Fibroblast of peridontal ligament (primary cell): Measurements from ENCODE around the gene ELMOD3.
"Not testable (repeated sequence)": the region's sequence is repeated elsewhere in the genome, so short reads cannot be mapped to it uniquely, and the experiment has no call there.

Source experiments
- DNase-seq: peaks from one replicate; pipeline ENCODE4 v3.0.0-alpha.2; 2010; ENCODE audit errors: extremely low read depth

ELMOD3 gene

DNA sequence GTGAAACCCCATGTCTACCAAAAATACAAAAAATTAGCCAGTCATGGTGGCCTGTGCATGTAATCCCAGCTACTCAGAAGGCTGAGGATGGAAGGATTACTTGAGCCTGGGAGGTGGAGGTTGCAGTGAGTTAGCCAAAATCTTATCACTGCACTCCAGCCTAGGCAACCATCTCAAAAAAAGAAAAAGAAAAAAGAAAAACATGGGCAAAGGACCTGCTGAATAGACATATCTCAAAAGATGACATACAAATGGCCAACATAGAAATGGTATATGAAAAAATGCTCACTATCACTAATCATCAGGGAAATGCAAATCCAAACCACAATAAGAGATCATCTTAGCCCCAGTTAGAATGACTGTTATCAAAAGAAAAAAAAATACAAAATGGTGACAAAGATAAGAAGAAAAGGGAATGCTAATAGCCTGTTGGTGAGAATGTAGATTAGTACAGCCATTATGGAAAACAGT lies 25.4 kb upstream of the ELMOD3 start:
- no peak for DNase-seq

DNA sequence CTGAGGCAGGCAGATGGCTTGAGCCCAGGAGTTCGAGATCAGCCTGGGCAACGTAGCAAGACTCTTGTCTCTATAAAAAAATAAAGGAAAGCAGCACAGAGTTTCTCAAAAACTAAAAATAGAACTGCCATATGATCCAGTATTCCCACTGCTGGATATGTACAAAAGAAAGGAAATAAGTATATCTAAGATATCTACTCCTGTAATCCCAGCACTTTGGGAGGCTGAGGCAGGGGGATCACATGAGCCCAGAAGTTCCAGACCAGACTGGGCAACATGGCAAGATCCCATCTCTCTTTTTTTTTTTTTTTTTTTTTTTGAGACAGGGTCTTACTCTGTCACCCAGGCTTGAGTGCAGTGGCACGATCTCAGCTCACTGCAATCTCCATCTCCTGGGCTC lies 24.9 kb upstream of the ELMOD3 start:
- DNase-seq: not testable (repeated sequence)

DNA sequence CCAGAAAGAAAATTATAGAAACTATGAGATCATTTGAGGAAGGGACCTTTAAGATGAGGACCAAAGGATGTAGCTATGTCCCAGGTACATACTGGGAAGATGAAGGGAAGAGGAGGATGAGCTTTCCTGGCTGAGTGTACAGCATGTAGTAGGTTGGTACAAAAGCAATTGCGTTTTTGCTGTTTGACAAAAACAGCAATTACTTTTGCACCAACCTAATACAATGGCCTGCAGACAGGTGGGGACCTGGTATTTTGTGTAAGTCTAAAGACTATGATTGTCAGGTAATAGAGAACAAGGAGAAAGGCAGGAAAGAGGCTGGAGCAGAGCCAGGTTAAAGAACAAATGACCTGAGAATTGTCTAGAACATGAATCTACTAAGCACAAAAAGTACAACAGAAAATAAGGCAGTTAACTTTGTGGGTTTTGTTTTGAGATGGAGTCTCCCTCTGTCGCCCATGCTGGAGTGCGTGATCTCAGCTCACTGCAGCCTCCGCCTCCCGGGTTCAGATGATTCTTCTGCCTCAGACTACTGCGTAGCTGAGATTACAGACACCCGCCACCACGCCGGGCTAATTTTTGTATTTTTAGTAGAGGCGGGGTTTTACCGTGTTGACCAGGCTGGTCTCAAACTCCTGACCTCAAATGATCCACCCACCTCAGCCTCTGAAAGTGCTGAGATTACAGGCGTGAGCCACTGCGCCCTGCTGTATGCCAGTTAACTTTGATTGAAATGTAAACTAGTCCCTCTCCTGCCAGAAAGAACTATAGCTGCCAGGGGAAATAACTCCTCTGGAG lies 23.5 kb upstream of the ELMOD3 start:
- no peak for DNase-seq

DNA sequence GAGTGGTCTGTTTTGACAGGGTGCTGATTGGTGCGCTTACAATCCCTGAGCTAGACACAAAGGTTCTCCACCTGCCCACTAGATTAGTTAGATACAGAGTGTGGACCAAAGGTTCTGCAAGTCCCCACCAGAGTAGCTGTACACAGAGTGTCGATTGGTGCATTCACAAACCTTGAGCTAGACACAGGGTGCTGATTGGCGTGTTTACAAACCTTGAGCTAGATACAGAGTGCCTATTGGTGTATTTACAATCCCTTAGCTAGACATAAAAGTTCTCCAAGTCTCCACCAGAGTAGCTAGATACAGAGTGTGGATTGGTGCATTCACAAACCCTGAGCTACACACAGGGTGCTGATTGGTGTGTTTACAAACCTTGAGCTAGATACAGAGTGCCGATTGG lies 20.7 kb upstream of the ELMOD3 start:
- not testable (repeated sequence) for DNase-seq

DNA sequence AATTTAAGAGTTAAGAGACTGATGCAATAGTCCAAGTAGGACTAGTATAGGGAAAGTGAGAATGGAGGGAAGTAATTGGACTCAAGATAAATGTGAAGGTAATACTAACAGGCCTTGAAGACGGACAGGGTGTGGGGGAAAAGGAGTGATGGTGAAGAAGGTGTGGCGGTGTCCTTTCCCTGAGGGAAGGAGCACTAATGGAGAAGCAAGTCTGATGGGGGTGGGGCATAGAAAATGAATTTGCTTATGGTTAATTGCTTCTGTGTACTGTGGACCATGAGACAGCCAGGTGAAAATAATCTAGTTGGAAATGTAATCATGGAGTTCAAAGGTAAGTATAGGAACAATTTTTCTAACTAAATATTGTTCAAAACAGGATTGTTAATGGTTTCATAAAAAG lies 19.6 kb upstream of the ELMOD3 start:
- DNase-seq: no peak

DNA sequence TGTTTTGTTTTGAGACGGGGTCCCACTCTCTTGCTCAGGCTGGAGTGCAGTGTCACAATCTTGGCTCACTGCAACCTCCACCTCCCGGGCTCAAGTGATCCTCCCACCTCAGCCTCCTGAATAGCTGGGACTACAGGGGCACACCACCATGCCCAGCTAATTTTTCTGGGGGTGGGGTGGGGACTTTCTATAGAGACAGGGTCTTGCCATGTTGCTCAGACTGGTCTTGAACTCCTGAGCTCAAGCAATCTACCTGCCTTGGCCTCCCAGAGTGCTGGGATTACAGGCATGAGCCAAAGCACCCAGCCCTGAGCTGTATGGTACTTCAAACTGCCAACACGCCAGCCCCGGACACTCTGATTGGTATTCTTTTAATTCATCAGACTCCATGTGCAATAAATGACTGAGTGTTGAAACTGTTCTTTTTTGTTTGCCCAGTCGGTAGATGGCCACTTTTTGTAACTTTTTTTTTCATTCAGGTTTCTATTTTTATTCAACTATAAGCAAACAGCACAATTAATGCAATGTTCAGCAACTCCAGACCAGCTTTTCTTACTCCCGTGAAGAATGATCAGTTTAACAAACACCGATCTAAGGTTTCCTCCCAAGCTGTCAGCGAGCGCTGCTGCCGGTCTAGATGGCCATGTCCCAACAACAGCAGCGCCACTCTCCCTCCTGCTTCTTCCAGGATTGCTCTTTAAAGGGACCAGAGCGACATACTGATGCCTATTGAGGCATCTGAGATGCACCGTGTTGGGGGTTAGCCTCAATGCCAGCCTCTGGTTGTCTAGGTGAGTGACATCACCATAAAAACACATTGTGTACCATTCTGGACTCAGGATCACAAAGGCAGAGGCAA lies 14.3 kb upstream of the ELMOD3 start:
- peak; percentile 26 for DNase-seq

DNA sequence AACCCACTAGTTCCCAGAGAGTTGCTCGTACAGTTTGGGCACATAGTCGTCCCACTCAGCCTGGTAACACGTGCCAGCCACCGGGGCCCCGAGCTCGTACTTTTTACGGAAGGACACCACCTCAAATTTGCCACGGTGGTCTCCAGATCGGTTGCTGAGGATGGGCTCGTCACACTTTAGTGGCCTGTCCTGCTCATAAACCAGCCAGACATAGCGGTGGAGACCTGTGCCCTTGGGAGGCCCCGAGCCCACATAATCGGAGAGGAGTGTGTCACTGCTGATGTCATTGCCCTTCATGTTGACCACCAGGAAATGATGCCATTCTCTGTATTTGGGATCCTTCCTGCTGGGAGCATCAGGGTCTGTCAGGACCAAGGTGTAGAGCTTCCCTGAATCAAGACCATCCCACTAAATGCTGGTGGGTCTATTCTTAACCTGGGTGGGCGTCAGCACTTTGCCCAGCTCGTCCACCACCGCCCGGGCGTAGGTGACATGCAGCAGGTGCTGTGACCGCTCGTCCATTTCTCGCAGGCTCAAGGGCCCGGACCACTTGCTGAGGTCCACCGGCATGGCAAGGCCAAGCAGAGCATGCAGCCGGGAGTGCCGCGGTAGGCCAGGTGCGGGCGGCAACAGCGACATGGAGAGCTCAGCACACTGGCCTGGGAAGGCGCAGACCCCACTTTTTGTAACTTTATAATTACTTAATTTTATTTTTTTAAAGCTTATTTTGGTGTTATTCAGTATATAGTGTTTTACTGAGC lies 13.1 kb upstream of the ELMOD3 start:
- DNase-seq: no peak

DNA sequence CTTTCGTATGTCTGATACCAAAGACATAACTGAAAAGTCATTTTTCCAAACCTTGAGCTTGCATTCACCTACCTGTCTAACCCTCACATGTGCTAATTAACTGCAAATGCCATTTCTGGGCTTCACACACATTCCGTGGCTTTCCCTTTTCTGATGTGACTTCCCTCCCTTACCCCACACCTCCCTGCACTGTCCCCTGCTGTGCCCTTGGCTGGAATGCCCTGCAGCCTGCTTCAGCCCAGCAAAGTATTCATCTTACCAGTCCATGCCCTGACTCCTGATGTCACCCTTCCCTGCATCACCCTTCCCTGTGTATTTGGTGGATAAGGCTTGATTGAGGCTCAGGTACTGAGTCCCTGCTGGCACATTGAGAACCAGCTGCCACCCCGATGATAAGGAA lies 12.4 kb upstream of the ELMOD3 start:
- no peak for DNase-seq

DNA sequence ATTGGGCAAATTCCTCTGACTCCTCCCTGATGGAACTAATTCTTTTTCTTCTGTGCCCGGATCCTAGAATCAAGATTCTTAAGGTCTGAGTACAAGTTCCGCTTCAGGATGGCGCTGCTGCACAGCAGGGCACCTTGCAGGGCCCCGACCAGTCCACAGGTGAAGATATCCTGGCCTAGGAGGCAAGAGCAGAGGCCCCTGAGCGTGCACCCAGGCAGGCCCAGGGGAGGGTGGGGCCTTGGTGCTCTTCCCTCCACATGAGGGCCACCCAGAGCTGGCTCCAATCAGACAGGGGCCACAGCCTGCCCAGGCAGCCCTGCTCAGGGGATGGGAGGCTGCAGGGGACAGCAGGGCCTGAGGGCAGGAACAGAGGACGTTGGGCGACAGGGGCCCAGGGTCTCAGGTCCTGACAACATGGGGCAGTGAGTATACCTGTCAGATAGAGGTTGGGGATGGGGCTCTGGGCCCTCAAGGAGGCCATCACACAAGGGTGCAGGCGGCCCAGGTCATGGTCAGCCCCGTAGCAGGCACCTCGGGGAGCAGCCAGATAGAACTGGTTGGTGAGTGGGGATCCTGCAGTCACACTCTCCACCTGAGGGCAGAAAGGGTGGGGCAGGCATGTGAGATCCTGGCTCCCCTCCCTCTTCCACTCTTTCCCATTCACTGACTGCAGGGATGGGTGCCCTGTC lies 11.2 kb upstream of the ELMOD3 start:
- not testable (repeated sequence) for DNase-seq

DNA sequence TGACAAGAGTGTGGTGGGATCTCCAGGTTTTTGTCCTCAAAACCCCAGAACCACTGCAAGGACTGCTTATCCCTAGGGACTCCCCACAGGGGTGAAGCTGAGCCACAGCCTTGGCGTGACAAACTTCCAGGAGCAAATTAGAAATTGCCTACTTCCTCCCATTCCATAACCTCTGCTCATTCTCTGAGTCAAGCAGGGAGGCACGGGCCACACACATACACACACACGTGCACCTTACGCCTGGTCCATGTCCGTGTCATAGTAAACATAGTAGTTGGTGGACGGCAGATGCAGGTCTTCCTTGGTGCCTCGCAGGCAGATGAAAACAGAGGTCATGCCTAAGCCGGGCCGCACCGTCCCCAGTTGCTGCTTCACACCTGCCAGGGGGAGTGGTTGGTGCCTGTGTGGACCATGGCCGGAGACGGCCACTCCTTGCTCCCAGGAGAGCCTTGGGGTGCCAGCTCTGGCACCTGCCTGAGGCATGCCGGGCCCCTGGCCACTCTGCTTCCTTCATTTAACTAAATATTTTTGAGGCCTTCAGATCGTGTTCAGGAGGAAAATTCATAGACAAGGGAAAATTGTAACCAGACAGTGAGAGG lies 10.1 kb upstream of the ELMOD3 start:
- no peak for DNase-seq

DNA sequence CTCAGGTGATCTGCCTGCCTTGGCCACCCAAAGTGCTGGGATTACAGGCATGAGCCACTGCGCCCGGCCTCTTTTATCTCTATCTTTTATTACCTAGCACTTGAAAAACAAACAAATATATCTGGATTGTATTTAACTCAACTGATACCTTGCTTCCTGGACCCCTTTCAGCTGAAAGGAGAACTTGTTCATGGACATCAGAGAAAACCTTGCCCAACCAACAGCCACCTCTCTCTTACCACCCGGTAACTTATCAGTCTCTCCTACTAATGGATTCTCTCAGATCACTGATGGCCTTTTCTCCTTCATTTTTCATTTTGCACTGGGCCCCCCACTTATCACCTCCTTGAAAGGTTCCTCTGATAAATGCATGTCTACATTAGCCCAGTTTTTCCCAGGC lies 7.0 kb upstream of the ELMOD3 start:
- no peak for DNase-seq

DNA sequence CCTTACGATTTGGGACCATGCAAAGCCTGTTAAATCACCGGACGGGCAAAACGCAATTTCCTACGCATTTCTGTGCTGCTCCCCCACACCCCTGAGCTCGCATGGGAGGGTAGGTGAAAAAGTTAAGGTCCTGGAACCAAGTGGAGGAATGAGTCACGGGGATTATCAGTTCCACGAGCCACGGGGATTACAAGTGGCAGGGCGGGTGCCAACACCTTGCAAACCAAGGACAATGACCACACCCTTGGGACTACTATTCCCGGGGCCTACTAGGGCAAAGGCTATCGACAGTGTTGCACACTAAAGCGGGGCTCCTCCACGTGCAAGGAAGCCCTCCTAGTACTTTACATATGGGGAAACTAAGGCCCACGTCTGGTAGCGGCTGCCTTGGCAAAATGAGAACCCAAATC lies 688 bp upstream of the ELMOD3 start:
- DNase-seq: no peak

DNA sequence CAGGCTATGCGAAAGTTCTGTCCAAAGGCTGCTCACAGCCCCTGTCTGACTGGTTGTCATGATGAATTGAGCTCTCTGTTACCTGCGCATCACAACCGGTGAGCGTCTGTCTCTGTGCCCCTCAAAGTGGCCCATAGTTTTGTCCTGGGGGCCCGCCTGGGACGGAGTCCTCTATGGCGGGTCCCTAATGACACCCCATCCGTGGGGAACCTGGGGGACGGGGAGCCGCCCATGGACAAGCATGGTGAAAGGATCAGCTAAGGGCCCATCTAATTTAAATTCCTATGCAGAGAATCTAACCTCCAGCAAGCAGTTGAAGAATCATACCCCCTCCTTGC lies 473 bp downstream of the ELMOD3 start:
- no peak for DNase-seq

DNA sequence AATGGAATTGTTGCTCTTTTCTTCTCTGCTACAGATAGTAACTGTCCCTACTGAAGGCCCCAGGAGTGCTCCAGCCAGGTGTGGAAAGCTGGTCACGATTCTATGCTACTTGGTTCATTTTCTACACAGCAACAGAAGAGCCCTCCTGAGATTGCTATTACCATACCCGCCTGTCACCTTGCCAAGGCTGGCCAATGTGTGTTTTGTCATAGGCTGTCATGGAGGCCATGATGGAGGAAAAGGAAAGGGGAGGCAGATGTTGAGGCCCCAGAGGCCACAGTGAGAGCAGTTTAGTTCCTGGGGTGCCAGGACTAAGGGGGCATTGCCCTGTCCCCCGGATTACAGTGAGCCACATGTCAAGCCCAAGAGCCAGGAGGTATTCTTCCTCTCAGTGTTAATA lies 952 bp downstream of the ELMOD3 start:
- peak; percentile 13 for DNase-seq

DNA sequence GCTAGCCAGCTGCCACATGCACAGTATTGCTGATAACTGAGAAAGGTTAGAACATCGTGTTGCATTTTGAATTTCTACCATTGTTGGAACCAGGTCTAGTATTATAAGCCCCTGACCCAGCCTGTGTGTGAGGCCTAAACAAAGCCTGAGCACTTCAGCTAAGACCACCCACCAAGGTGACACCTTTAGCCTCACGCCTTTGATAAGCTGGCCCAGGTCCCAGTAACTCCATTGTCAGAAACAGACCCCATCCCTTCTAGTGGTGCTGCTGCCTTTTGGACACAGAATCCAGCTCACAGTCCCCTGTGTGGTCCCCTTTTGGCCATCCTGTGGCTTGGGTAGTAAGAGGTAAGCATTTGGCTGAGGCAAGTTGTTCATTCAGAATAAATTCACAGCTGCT lies 1.6 kb downstream of the ELMOD3 start:
- DNase-seq: no peak

DNA sequence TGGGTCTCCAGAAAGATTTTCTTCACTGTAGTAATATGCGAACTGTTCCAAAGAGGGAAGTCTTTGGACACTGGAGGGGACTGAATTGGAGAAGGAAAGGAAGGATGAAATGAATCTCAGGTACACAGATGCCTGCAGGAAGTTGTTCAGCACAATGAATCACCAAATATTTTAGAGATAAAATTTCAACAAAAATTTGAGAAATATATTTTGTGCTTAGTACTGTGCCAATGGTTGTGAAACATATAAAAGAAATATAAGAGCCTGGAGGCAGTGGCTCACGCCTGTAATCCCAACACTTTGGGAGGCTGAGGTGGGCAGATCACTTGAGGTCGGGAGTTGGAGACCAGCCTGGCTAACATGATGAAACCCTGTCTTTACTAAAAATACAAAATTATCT lies 3.2 kb downstream of the ELMOD3 start:
- no peak for DNase-seq

DNA sequence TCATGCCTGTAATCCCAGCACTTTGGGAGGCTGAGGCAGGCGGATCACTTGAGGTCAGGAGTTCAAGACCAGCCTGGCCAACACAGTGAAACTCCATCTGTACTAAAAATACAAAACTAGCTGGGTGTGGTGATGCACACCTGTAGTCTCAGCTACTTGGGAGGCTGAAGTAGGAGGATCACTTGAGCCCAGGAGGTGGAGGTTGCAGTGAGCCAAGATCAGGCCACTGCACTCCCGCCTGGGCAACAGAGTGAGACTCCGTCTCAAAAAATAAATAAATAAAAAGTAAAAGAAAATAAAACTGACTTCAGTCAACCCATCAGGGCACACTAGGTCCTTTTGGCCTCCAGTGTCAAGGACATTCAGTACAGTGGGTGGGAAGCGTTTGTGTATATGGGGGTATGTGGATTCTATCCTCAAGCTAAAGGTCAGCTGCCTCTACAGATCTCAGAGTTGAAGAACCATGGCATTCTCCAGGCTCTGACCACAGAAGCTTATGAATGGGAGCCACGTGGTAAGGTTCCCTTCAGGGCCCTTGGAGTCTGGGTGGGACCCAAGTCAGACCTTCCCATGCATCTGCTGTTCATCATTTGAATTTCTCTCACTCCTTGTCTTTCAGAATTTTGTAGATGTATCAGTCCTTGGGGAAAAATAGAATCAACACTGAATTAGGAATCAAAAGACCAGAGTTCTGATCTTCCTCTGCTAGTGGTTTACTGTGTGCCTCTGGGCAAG lies 8.3 kb downstream of the ELMOD3 start:
- DNase-seq: not testable (repeated sequence)

DNA sequence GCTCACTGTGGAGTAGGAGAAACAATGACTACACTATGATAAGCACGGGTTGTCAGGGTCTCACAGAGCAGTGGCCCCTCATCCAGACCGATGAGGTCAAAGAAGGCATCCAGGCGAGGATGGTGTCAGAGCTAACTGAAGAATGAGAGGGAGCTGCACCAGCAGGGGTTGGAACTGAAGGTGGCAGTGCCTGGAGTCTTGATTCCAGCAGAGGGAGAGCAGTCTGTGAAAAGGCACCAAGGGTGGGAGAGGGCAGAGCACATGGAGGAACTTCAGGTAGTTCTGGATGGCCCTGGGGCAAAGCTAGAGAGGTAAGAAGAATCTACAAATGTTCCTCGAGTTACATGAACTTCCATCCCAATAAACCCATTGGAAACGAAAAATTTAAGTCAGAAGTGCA lies 12.6 kb downstream of the ELMOD3 start:
- no peak for DNase-seq

DNA sequence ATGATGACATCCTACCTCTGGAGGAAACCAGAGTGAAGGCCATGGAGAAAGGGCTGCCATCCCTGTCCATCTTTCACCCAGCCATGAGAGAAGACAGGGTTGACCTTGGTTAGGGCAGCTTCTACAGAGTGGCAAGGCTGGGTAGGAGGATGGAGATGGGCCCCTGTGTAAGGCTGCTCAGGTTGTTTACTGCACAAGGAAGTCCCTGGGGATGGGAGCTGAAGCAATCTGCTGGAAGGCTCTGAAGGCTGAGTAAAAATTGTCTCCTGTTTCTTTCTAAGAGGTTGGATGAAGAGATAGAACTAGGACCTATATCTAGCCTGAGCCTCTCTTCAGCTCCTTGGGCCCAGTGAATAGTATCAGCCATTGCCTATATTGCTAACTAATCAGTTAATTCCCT lies 14.4 kb downstream of the ELMOD3 start:
- peak; percentile 37 for DNase-seq

DNA sequence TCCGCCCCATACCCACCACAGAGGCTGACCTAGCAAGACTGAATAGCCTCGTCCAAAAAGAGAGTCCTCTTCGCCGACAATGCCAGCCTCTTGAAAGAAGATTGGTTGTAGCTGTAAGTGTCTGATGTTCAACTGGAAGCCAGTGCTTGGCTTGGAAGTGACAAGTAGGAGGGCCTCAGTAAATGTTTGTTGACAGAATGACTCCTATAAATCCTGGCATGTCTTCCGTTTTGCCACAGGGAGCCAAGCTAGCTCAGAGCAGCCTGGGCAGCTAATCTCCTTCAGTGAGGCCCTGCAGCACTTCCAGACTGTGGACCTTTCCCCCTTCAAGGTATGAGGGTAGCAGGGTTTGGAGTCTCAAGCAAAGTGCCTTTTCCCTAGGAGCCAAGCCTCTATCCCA lies 14.9 kb downstream of the ELMOD3 start:
- DNase-seq: no peak

DNA sequence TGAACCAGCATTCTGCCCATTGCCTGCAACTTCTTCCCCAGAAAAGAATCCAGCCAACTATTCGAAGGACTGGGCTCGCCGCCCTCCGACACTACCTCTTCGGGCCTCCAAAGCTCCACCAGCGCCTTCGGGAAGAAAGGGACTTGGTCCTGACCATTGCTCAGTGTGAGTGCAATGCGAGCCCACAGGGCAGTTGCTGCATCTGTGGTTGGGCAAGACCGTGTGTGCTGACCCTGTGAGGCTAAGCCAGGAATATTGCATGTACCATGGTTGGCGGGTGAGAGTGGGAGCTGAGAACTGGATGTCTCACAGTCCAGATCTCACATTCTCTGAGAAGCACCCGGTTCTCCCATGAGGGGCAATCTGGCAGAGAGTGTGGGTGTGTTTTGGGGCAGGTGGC lies 16.5 kb downstream of the ELMOD3 start:
- no peak for DNase-seq
